HG03558 (cell line): Measurements from ENCODE around the gene RCCD1.
"Not testable (repeated sequence)": the region's sequence is repeated elsewhere in the genome, so short reads cannot be mapped to it uniquely, and the experiment has no call there.

Experiments used
- ATAC-seq: cut with Tn5 transposase; IDR thresholded peaks from one replicate; pipeline ENCODE4 v1.9.1; 2021; ENCODE audit warnings: moderate number of reproducible peaks; ENCODE audit not compliant: unreplicated experiment; ENCODE audit errors: extremely low read depth

RCCD1 gene

GRCh38 chr15:90954712-90955623 lies at the start of gene RCCD1:
TSS of gene RCCD1 (plus strand) at chr15:90954884. CDS start at chr15:90956735, 1,851 bp downstream.
- ATAC-seq: peak; percentile 80

GRCh38 chr15:90905306-90906180 lies 49.1 kb upstream of the RCCD1 start:
- ATAC-seq: no peak

- no peak for ATAC-seq
These were observed 48.4 kb upstream of the RCCD1 start for GRCh38 chr15:90906181-90906849.

- no peak for ATAC-seq
These were observed 47.5 kb upstream of the RCCD1 start for GRCh38 chr15:90907051-90907660.

GRCh38 chr15:90907838-90908507 lies 46.7 kb upstream of the RCCD1 start:
- ATAC-seq: no peak

GRCh38 chr15:90909449-90909848 lies 45.2 kb upstream of the RCCD1 start:
- ATAC-seq: not testable (repeated sequence)

GRCh38 chr15:90909976-90910375 lies 44.7 kb upstream of the RCCD1 start:
- ATAC-seq: no peak

GRCh38 chr15:90910441-90911301 lies 44.0 kb upstream of the RCCD1 start:
- no peak for ATAC-seq

- no peak for ATAC-seq
These were observed 43.4 kb upstream of the RCCD1 start for GRCh38 chr15:90911302-90911623.

GRCh38 chr15:90911906-90912769 lies 42.5 kb upstream of the RCCD1 start:
- no peak for ATAC-seq

GRCh38 chr15:90912770-90913075 lies 42.0 kb upstream of the RCCD1 start:
- ATAC-seq: no peak

GRCh38 chr15:90913398-90913944 lies 41.2 kb upstream of the RCCD1 start:
- no peak for ATAC-seq

- ATAC-seq: no peak
These were observed 40.2 kb upstream of the RCCD1 start for GRCh38 chr15:90914305-90915080.

GRCh38 chr15:90915216-90915807 lies 39.4 kb upstream of the RCCD1 start:
- ATAC-seq: no peak

GRCh38 chr15:90915808-90916440 lies 38.8 kb upstream of the RCCD1 start:
- no peak for ATAC-seq

GRCh38 chr15:90916461-90916860 lies 38.2 kb upstream of the RCCD1 start:
- ATAC-seq: no peak
